ENCODE results near the gene ELN. TPM values are rescaled to one million over a fixed set of nuclear protein-coding genes. Genes with fewer than 3 reads are reported as not detected.

ELN gene
- total RNA-seq, 1 donor from 2014 or later, result 0.47 TPM

DNA sequence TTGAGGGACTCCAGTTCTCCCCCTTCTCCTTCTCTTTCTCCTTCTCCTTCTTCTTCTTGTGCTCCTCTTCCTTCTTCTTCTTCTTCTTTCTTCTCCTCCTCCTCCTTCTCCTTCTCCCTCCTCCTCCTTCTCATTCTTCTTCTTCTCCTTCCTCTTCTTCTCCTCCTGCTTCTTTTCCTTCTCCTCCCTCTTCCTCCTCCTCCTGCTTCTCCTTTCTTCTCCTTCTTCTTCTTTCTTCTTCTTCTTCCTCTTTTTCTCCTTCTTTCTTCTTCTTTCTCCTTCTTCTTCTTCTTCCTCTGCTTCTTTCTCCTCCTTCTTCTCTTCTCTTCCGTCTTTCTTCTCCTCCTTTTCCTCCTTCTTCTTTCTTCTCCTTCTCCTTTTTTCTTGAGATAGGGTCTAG is 30.0 kb downstream of the ELN start:
- peaks cover 4% of the 10 kb centered on the region for H3K27me3 Mint-ChIP-seq (ENCODE audit: insufficient read depth, low read depth)
- no peaks in the 10 kb centered on the region for H3F3A ChIP-seq (ENCODE audit: low read depth)
- no peaks in the 10 kb centered on the region for H3K36me3 Mint-ChIP-seq
- peaks cover 4% of the 10 kb centered on the region for H3K4me1 Mint-ChIP-seq
- H4K20me1 ChIP-seq (ENCODE audit: low read depth), result no peaks in the 10 kb centered on the region
- H3K9me3 Mint-ChIP-seq, result no peaks in the 10 kb centered on the region
- no peak overlapping the region for H3K27ac ChIP-seq
- DNase-seq (ENCODE audit: low spot score), result no peak
- H3K4me3 ChIP-seq, result no peak overlapping the region
- H3K36me3 ChIP-seq, result no peaks in the 10 kb centered on the region
- no peaks in the 10 kb centered on the region for H3K27me3 ChIP-seq
- H3K9me3 ChIP-seq (ENCODE audit: low read depth), result no peaks in the 10 kb centered on the region
- no peak overlapping the region for H3K27ac Mint-ChIP-seq
- H3K4me3 Mint-ChIP-seq, result no peak overlapping the region
- H2AFZ ChIP-seq (replicated peaks), result no peak overlapping the region
- TF ChIP-seq EZH2 (IDR thresholded peaks at IDR 0.05) (no peak), EZH2phosphoT487 (IDR thresholded peaks at IDR 0.05) (no peak)
- TF ChIP-seq, protein P1, sequence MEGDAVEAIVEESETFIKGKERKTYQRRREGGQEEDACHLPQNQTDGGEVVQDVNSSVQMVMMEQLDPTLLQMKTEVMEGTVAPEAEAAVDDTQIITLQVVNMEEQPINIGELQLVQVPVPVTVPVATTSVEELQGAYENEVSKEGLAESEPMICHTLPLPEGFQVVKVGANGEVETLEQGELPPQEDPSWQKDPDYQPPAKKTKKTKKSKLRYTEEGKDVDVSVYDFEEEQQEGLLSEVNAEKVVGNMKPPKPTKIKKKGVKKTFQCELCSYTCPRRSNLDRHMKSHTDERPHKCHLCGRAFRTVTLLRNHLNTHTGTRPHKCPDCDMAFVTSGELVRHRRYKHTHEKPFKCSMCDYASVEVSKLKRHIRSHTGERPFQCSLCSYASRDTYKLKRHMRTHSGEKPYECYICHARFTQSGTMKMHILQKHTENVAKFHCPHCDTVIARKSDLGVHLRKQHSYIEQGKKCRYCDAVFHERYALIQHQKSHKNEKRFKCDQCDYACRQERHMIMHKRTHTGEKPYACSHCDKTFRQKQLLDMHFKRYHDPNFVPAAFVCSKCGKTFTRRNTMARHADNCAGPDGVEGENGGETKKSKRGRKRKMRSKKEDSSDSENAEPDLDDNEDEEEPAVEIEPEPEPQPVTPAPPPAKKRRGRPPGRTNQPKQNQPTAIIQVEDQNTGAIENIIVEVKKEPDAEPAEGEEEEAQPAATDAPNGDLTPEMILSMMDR (IDR thresholded peaks at IDR 0.05), result no peak
- H3K4me1 ChIP-seq, result no peaks in the 10 kb centered on the region
- H3K79me2 ChIP-seq (ENCODE audit: low read depth), result no peaks in the 10 kb centered on the region
- H3K9ac ChIP-seq, result no peak overlapping the region
- H3K4me2 ChIP-seq, result no peak overlapping the region

DNA sequence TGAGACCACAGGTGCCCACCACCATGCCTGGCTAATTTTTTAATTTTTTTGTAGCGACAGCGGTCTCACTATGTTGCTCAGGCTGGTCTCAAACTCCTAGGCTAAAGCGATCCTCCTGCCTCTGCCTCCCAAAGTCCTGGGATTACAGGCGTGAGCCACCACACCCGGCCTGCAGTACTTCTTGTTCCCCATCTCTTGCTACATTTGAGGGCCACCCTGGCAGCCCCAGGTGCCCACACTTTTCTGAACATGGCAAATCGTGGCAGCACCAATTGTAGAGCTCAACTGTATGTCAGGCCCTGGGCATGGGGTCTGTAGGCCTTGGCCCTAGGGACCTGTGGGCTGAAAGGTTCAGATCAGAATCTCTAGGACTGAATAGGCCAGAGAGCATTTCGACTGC is 30.5 kb downstream of the ELN start:
- no peak overlapping the region for H3K27ac ChIP-seq
- no peak for DNase-seq (ENCODE audit: low spot score)
- H3K9me3 ChIP-seq (ENCODE audit: low read depth), result no peaks in the 10 kb centered on the region
- no peak overlapping the region for H2AFZ ChIP-seq (replicated peaks)
- no peaks in the 10 kb centered on the region for H4K20me1 ChIP-seq (ENCODE audit: low read depth)
- H3K4me3 Mint-ChIP-seq, result no peak overlapping the region
- peaks cover 4% of the 10 kb centered on the region for H3K4me1 Mint-ChIP-seq
- H3K4me1 ChIP-seq, result no peaks in the 10 kb centered on the region
- no peak overlapping the region for H3K27ac Mint-ChIP-seq
- no peak for TF ChIP-seq EZH2phosphoT487 (IDR thresholded peaks at IDR 0.05)
- TF ChIP-seq, protein P1 (IDR thresholded peaks at IDR 0.05), result no peak
- no peak for TF ChIP-seq EZH2 (IDR thresholded peaks at IDR 0.05)
- H3K4me3 ChIP-seq, result no peak overlapping the region
- no peaks in the 10 kb centered on the region for H3K9me3 Mint-ChIP-seq
- no peaks in the 10 kb centered on the region for H3K79me2 ChIP-seq (ENCODE audit: low read depth)
- H3K27me3 Mint-ChIP-seq (ENCODE audit: insufficient read depth, low read depth), result peaks cover 3% of the 10 kb centered on the region
- no peak overlapping the region for H3K4me2 ChIP-seq
- no peaks in the 10 kb centered on the region for H3K27me3 ChIP-seq
- no peaks in the 10 kb centered on the region for H3K36me3 Mint-ChIP-seq
- H3K9ac ChIP-seq, result no peak overlapping the region
- H3F3A ChIP-seq (ENCODE audit: low read depth), result no peaks in the 10 kb centered on the region
- no peaks in the 10 kb centered on the region for H3K36me3 ChIP-seq

DNA sequence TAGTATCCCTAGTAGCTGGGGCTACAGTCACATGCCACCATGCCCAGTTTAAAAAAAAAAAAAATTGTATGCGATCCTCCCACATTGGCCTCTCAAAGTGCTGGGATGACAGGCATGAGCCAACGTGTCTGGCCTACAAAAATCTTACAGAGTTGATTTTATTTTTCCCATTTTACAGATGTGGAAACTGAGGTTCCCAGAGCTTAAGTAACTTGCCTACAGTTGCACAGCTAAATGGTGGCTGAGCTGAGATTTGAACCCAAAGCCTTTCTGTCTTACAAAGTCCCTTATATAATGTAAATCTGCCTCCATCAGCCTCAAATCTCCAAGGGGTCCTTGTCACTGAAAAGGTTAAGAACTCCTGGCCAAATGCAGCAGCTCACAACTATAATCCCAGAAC is 31.1 kb downstream of the ELN start:
- Histone ChIP-seq H3K9ac (no peak overlapping the region), H3K79me2 (ENCODE audit: low read depth) (no peaks in the 10 kb centered on the region), H3K4me2 (no peak overlapping the region), H2AFZ (replicated peaks) (no peak overlapping the region), H3K4me1 (no peaks in the 10 kb centered on the region), H3K27me3 (no peaks in the 10 kb centered on the region), H3F3A (ENCODE audit: low read depth) (no peaks in the 10 kb centered on the region), H4K20me1 (ENCODE audit: low read depth) (no peaks in the 10 kb centered on the region), H3K27ac (no peak overlapping the region), H3K4me3 (no peak overlapping the region), H3K9me3 (ENCODE audit: low read depth) (no peaks in the 10 kb centered on the region), H3K36me3 (no peaks in the 10 kb centered on the region)
- H3K36me3 Mint-ChIP-seq, result no peaks in the 10 kb centered on the region
- peaks cover 3% of the 10 kb centered on the region for H3K27me3 Mint-ChIP-seq (ENCODE audit: insufficient read depth, low read depth)
- DNase-seq (ENCODE audit: low spot score), result no peak
- no peaks in the 10 kb centered on the region for H3K9me3 Mint-ChIP-seq
- H3K27ac Mint-ChIP-seq, result no peak overlapping the region
- TF ChIP-seq EZH2phosphoT487 (IDR thresholded peaks at IDR 0.05), result no peak
- TF ChIP-seq EZH2 (IDR thresholded peaks at IDR 0.05), result no peak
- TF ChIP-seq, protein P1 (IDR thresholded peaks at IDR 0.05), result no peak
- H3K4me1 Mint-ChIP-seq, result peaks cover 4% of the 10 kb centered on the region
- H3K4me3 Mint-ChIP-seq, result no peak overlapping the region
